OCI-LY3 (cell line): ENCODE data around the gene TMED7.

Experiments
- EZH2phosphoT487 ChIP-seq: fragments of 200-600 bp; shearing (Covaris generic); IDR thresholded peaks from 2 replicates; pipeline ENCODE4 v1.6.1; 2018; ENCODE audit warnings: antibody characterized with exemption, mixed run types, low read depth
- TF ChIP-seq, protein P1 (sequence below): fragments of 200-600, 300-600 bp; sonication (generic); IDR thresholded peaks from 2 replicates; pipeline ENCODE4 v1.5.1; 2014; ENCODE audit warnings: antibody characterized with exemption, low read length, low read depth

DNA sequence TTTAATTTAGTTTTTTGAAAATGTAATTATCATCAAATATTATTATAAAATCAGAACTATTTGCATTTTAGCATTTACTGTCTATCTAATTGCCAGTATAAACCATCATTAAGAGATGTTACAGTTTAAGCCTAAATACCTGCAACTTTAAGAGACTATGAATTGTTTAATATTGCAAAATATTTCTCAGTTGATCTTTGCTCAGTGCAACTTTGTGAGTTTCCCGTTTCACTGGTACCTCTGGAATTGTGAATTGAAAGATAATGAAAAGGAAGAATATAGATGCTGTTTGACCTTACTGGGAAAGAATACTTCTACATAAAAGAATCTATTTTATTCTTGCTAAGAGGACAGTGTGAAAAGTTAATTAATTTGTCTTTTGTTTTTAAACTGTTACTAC lies 30.2 kb upstream of the TMED7 start:
- TF ChIP-seq, protein P1, sequence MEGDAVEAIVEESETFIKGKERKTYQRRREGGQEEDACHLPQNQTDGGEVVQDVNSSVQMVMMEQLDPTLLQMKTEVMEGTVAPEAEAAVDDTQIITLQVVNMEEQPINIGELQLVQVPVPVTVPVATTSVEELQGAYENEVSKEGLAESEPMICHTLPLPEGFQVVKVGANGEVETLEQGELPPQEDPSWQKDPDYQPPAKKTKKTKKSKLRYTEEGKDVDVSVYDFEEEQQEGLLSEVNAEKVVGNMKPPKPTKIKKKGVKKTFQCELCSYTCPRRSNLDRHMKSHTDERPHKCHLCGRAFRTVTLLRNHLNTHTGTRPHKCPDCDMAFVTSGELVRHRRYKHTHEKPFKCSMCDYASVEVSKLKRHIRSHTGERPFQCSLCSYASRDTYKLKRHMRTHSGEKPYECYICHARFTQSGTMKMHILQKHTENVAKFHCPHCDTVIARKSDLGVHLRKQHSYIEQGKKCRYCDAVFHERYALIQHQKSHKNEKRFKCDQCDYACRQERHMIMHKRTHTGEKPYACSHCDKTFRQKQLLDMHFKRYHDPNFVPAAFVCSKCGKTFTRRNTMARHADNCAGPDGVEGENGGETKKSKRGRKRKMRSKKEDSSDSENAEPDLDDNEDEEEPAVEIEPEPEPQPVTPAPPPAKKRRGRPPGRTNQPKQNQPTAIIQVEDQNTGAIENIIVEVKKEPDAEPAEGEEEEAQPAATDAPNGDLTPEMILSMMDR, result no peak
- TF ChIP-seq EZH2phosphoT487, result no peak
